Measurements from ENCODE around the gene KMT2E. TPM values are rescaled to one million over a fixed set of nuclear protein-coding genes. Genes with fewer than 3 reads are reported as not detected.
"Not testable (repeated sequence)": the region's sequence is repeated elsewhere in the genome, so short reads cannot be mapped to it uniquely, and the experiment has no call there.

The KMT2E gene
- polyA plus RNA-seq, 3 donors: 70.5 to 79.1 (median 78.0) TPM

DNA sequence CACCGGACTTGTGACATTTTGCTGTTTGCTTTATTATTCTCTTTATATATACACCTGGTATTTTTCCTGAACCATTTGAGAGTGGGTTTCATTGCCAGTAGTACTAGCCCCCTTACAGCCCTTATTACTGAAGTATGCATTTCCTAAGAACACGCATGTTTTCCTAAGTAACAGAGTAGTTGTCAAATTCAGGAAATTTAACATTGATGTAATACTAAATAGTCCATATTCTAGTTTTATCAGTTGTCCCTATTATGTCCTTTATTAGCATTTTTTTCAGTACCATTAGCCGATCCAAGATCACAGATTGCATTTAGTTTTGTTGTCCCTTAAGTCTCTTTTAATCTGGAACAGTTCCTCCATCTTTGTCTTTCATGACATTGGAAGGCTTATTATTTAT lies 8.0 kb downstream of the KMT2E start:
- no peak for DNase-seq (ENCODE audit: low read depth in 3 of 3, low spot score in 2 of 3)

DNA sequence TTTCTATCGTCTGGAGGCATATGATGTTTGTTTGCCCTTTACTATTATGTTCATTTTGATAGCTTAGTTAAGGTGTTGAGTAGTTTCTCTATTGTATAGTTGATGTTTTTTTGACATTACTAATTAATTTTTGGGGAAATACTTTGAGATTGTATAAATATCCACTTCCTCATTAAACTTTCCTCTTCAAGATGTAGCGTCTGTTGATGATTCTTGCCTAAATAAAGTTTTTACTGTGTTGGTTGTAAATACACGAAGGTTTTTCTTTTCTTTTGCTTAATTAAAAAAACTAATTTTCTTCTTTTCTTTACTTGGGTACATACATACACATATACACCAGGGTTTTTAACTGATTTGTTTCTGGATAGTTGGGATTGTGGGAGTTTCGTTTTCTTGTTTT lies 8.5 kb downstream of the KMT2E start:
- DNase-seq (ENCODE audit: low read depth in 3 of 3, low spot score in 2 of 3): no peak

DNA sequence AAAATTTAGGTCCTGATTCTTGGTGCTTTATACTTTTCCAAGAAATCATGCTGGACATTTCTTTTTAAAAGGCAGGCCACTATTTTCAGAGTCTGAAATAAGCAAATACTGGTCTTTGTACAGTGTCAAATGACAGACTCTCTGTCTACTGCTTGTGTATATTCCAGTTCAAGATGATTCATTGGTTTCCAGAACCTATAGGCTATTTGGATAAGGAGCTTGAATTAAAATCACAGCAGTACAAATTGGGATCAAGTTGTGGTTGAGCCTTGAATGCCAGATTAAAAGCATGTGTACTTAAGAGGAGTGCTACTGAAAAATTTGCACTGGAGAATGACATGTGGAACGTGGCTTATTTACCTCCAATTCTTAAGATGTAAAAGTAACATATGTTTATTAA lies 10.7 kb downstream of the KMT2E start:
- no peak for DNase-seq (ENCODE audit: low read depth in 3 of 3, low spot score in 2 of 3)

DNA sequence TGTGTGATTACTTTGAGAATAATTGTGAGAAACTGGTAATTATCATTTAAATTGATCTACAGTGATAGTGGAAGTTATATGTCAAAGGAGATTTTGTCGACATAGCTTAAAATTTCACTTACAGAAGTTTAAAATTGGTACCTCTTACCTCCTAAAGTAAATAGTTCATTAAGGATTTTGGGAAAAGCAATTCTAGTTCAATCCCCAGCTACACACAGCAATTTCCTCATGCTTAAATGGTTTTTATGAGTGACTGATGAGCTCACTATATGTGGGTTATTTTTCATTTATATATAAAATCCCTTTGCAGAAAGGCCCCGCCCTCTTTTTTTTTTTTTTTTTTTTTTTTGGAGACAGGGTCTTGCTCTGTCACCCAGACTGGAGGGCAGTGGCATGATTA lies 12.7 kb downstream of the KMT2E start:
- DNase-seq (ENCODE audit: low read depth in 3 of 3, low spot score in 2 of 3): no peak

DNA sequence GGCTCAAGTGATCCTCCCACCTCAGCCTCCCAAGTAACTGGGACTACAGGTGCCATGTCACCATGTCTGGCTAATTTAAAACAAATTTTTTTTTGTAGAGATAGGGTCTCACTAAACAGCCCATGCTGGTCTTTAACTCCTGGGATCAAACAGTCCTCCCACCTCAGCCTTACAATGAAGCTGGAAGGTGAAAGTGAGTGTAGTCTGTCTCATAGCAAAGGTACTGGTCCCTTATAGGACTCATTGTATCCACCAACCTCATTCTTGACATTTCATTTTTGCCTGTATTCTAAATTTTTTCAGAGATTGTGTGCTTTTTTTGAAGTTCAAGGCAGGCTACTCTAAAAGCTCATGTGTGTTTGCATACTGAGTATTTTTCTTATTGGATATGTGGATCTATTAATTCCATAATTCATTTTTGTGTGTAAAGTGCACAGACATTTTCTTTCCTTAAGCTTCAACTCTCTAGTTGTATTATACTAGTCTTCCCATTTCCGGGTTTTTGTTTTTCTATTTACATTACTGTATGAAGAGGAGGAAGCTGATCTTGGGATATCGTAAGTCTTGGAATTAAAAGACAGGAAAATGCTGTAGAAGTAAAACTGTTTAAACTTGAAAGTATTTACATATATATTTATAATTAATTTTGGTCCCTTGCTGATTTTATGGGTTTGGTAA lies 13.3 kb downstream of the KMT2E start:
- no peak for DNase-seq (ENCODE audit: low read depth in 3 of 3, low spot score in 2 of 3)

DNA sequence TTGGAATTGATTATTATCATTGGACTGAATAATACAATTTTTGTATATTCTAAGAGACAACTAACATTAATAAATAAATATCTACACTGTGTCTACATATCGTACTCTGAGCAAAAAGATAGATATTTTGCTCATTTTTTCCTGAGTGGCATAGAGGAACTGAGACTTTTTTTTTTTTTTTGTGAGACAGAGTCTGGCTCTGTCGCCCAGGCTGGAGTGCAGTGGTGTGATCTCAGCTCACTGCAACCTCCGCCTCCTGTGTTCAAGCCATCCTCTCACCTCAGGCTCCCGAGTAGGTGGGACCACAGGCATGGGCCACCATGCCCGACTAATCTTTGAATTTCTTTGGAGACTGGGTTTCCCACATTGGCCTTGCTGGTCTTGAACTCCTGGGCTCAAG lies 14.0 kb downstream of the KMT2E start:
- DNase-seq (ENCODE audit: low read depth in 3 of 3, low spot score in 2 of 3): no peak

DNA sequence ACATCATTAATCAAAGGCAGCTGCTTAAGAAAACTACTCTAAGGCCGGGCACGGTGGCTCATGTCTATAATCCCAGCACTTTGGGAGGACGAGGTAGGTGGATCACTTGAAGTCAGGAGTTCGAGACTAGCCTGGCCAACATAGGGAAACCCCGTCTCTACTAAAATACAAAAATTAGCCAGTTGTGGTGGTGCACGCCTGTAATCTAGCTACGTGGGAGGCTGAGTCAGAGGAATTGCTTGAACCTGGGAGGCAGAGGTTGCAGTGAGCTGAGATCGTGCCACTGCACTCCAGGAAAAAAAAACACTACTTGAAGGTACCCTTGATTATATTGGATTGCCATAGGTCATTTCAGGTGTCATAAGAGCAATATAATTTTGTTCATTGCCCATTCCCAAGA lies 14.9 kb downstream of the KMT2E start:
- DNase-seq (ENCODE audit: low read depth in 3 of 3, low spot score in 2 of 3): not testable (repeated sequence)

DNA sequence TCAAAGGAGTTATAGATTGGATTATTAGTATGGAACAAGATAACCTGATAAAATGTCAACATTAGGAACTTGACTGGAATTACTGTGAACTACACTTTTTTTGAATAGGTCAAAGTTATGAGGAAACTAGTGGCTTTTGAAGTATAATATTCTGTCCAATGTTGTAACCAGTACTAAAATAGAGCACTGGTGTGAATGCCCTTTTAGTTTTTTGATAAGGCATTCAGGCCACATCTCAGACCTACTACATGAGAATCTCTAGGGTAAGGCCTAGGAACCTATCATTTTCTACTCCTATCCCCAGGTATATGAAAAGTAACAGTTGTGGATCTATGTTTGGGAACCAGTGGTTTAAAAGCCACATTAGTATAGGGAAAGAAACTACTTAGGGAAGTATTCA lies 16.4 kb downstream of the KMT2E start:
- no peak for DNase-seq (ENCODE audit: low read depth in 3 of 3, low spot score in 2 of 3)

DNA sequence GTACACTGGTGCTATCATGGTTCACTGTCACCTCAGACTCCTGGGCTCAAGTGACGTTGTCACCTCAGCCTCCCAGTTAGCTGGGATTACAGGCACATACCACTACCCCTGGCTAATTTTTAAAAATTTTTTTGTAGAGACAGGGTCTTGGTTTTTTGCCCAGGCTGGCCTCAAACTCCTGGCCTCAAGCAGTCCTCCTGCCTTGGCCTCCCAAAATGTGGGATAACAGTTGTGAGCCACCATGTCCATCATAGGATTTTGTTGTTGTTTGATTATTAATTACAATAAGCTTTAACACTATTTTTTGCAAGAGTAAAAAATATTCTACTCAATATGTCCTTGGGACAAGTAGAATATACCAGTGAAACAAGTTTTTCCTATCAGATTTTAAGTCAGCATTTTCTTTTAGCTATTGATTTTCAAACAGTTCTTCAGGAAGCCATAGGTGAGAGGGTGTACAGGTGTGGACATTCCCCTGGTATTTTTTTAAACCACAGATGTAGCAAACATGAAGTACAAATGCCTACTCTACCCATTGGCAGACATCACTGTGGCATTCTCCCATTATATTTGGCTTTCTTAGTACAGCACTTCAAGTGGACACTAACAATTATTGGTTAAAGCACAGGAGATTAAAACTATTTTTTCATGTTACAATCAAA lies 18.7 kb downstream of the KMT2E start:
- no peak for DNase-seq (ENCODE audit: low read depth in 3 of 3, low spot score in 2 of 3)

DNA sequence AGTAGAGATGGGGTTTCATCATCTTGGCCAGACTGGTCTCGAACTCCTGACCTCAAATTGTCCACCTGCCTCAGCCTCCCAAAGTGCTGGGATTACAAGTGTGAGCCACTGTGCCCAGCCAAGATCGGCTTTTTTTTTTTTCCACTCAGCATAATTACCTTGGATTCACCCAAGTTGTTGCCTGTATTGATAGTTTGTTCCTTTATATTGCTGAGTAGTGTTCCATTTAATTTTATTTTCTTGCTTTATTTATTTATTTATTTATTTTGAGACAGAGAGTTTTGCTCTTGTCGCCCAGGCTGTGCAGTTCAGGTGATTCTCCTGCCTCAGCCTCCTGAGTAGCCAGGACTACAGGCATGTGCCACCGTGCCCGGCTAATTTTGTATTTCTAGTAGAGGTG lies 21.3 kb downstream of the KMT2E start:
- DNase-seq (ENCODE audit: low read depth in 3 of 3, low spot score in 2 of 3): no peak

DNA sequence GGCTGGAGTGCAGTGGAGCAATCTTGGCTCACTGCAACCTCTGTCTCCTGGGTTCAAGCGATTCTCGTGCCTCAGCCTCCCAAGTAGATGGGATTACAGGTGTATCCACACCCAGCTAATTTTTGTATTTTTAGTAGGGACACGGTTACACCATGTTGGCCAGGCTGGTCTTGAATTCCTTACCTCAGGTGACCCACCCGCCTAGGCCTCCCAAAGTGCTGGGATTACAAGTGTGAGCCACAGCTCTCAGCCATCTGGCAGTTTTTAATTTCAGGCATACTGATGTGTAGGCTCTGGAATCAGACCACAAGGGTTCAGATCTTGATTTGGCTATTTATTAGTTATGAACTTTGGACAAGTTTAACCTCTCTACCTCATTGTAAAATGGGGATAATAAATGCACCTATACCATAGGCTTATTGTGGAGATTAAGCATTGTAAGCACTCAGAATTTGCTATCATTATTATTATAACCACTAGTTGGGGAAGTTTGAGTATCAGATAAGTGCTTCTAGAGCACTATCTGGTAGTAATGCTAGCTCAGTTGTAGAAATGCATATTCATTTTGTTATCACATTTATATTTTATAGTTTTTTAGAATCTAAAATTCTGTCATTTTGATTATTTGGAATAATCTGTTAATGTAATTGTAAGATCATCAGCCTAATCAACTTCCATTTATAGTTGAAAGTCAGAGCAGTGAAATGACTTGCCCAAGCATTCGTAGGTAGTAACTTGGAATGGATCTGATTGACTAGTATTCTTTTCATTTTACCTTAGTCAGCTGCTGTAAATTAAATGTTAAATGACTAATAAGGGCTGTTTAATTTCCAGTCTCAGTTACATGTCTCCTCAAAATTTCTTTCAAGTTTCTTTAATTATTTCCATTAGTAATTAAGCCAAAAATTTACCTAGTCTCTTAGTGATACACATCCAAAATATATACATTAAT lies 22.5 kb downstream of the KMT2E start:
- DNase-seq (ENCODE audit: low read depth in 3 of 3, low spot score in 2 of 3): no peak

DNA sequence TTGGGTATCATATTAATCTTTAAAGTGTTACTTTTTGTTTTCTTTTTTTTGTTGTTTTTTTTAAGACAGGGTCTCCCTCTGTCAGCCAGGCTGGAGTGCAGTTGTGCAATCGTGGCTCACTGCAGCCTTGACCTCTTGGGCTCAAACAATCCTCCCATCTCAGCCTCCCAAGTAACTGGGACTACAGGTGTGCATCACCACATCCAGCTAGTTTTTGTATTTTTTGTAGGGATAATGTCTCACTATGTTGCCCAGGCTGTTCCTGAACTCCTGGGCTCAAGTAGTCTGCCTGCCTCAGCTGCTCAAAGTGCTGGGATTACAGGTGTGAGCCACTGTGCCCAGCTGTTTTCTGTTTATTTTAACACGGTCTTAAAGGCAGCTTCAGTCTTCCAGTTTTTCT lies 23.3 kb downstream of the KMT2E start:
- no peak for DNase-seq (ENCODE audit: low read depth in 3 of 3, low spot score in 2 of 3)

DNA sequence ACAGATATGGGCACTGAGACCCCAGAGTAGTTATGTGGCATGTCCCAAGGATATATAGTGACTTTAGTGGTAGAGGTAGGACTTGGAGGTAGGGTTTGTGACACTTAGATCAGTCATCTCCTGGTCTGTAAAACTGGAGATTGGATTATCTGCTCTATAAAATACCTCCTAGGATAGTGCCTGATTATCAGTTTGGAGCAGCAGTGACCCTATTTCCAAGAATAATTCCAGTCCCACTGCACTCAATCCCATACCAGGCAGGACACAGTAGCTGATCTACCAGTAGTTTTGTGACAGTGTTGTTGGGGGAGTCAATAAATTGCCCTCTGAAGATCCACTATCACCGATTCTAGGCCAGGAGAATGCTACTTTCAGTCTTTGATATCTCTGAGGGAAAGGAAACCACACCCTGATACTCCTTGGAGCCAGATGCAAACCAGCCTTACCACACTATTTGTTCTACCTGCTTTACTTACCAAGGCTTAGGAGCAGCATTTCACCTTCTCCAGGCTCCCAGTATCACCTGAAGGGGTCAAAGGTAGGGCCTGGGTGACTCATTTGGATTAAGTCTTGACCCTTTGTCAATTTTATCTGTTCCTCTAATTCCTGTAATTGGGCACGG lies 30.6 kb downstream of the KMT2E start:
- no peak for DNase-seq (ENCODE audit: low read depth in 3 of 3, low spot score in 2 of 3)

DNA sequence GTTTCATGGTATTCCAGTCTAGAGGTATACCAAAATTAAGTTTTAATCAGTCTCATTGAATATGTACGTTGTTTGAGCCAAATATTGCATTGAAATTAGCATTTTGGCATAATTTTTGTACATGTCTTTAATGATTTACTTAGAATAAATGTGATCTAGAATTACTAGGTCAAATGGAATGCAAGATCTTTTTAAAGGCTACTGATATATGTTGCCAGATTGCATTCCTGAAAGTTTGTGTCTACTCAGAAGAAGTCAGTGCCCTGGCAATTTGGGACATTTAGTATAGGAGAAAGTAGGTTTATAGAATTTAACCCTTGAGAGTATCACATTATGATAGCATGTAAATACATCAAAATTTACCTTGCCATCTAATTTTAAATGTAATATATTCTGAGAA lies 32.4 kb downstream of the KMT2E start:
- DNase-seq (ENCODE audit: low read depth in 3 of 3, low spot score in 2 of 3): no peak

DNA sequence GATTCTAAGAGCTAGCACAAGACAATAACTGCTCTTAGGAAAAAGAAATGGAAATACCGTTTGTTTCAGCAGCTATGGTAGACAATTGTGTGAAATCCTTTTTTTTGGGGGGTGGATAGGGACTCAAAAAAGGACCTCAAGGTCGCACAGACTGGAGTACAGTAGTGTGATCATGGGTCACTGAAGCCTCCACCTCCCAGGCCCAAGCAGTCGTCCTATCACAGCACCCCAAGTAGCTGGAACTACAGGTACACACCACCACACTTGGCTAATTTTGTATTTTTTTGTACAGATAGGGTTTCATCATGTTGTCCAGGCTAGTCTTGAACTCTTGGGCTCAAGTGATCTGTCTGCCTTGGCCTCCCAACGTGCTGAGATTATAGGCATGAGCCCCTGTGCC lies 33.9 kb downstream of the KMT2E start:
- no peak for DNase-seq (ENCODE audit: low read depth in 3 of 3, low spot score in 2 of 3)

DNA sequence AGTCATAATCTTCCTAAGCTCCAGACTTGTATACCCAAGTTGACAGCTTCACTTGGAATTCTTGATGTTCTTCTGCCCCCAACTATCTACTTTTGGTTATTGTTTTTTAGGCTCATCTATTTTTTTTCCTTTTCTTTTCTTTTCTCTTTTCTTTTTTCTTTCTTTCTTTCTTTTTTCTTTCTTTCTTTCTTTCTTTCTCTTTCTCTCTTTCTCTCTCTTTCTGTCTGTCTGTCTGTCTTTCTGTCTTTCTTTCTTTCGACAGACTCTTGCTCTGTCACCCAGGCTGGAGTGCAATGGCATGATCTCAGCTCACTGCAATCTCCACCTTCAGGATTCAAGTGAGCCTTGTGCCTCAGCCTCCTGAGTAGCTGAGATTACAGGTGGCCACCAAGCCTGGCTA lies 36.5 kb downstream of the KMT2E start:
- DNase-seq (ENCODE audit: low read depth in 3 of 3, low spot score in 2 of 3): no peak

DNA sequence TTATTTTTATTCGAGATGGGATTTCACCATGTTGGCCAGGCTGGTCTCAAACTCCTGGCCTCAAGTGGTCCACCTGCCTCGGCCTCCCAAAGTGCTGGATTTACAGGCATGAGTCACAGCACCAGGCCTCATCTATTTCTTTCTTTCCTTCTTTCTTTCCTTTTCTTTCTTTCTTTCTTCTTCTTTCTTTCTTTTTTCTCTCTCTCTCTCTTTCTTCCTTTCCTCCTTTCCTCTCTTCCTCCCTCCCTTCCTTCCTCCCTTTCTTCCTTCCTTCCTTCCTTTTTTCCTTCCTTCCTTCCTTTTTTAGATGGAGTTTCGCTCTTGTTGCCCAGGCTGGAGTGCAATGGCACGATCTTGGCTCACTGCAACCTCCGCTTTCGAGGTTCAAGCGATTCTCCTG lies 36.9 kb downstream of the KMT2E start:
- DNase-seq (ENCODE audit: low read depth in 3 of 3, low spot score in 2 of 3): not testable (repeated sequence)

DNA sequence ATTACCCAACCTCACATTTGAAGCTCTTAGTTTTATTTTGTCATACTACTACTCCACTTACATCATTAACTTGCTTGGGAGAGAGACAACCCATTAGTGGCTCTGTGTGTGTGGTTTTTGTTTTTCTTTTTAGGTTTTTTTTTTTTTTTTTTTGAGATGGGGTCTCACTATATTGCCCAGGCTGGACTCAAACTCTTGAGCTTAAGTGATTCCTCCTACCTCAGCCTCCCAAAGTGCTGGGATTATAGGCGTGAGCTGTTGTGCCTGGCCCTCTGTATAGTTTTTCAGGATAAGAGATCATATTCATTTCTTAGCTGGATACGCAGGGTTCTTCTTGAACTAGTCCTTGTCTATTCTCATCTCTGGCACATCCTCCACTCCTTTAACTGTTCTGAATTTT lies 41.1 kb downstream of the KMT2E start:
- DNase-seq (ENCODE audit: low read depth in 3 of 3, low spot score in 2 of 3): no peak

DNA sequence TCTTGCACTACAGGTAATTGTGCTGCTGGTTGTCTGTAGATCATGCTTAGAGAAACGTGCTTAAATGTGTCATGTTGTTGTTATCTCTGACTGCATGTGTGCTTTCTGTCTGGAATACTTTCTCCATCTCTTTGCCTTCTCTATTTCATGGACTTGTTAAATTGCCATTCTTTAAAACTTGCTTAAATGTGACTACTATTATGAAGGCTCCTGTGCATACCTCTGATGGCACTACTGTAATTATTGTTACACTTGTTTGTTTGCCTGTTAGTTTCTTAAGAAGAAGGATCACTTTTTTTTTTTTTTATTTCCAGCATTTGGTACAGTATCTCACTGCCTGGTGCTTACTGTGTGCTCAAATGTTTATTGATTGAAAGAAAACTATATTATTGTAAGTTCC lies 41.6 kb downstream of the KMT2E start:
- no peak for DNase-seq (ENCODE audit: low read depth in 3 of 3, low spot score in 2 of 3)

DNA sequence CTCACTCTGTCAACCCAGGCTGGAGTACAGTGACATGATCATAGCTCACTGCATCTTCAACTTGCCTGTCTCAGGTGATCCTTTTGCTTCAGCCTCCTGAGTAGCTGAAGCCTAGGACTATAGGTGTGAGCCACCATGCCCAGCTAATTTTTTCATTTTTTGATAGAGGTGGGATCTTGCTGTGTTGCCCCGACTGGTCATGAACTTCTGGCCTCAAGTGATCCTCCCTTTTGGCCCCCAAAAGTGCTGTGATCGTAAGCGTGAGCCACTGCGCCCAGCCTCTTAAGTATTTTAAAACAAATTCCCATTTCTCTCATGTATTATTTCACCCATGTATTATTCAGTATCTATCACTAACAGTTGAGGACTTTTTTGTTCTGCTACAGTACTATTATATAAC lies 43.5 kb downstream of the KMT2E start:
- no peak for DNase-seq (ENCODE audit: low read depth in 3 of 3, low spot score in 2 of 3)

DNA sequence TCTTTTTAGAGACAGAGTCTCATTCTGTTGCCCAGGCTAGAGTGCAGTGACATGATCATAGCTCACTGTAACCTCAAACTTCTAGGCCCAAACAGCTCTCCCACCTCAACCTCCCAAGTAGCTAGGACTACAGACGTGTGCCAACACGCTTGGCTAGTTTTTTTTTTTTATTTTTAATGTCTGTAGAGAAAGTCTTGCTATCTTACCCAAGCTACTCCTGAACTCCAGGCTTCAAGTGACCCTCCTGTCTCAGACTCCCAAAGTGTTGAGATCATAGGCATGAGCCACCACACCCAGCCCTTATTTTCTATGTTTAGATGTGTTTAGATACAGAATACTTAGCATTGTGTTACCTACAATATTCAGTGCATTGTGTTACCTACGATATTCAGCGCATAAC lies 46.4 kb downstream of the KMT2E start:
- no peak for DNase-seq (ENCODE audit: low read depth in 3 of 3, low spot score in 2 of 3)
